Measurements from ENCODE around the gene FSIP1. TPM values are rescaled to one million over a fixed set of nuclear protein-coding genes. Genes with fewer than 3 reads are reported as not detected.

The FSIP1 gene
- total RNA-seq, 6 donors from 2014 or later: 0.26 to 3.2 (median 0.79) TPM; not detected in 2

GRCh38 chr15:39643727-39644126, 138.9 kb downstream of the FSIP1 start:
- Histone ChIP-seq H3K4me3 (no peak overlapping the region), H3K4me1 (peaks cover 0 to 4% (median 0%) of the 10 kb centered on the region in 4 donors), H3K27ac (no peak overlapping the region), H3K36me3 (no peaks in the 10 kb centered on the region), H3K9me3 (no peaks in the 10 kb centered on the region), H3K27me3 (no peaks in the 10 kb centered on the region)
- whole genome bisulfite sequencing, 2 donors: 92 to 93% methylated on average over 1 of the region's 1 CpG
- DNase-seq (no peak), ATAC-seq (ENCODE audit: low FRiP score in 2 of 2) (no peak)
- TF ChIP-seq EP300 (IDR thresholded peaks at IDR 0.05) (no peak), CTCF (IDR thresholded peaks at IDR 0.05) (no peak), POLR2A (IDR thresholded peaks at IDR 0.05) (no peak), POLR2AphosphoS5 (IDR thresholded peaks at IDR 0.05) (no peak)

GRCh38 chr15:39642011-39642640, 140.5 kb downstream of the FSIP1 start:
- no peak for TF ChIP-seq POLR2AphosphoS5 (IDR thresholded peaks at IDR 0.05)
- no peak for TF ChIP-seq CTCF (IDR thresholded peaks at IDR 0.05)
- TF ChIP-seq EP300 (IDR thresholded peaks at IDR 0.05): no peak
- TF ChIP-seq POLR2A (IDR thresholded peaks at IDR 0.05): no peak
- no peaks in the 10 kb centered on the region for H3K9me3 ChIP-seq
- H3K36me3 ChIP-seq: no peaks in the 10 kb centered on the region
- H3K27me3 ChIP-seq: no peaks in the 10 kb centered on the region
- no peak overlapping the region for H3K4me3 ChIP-seq
- H3K27ac ChIP-seq: no peak overlapping the region
- ATAC-seq (ENCODE audit: low FRiP score in 2 of 2) (peak in 1 of 2 donors; percentile 50), DNase-seq (no peak)
- 74 to 76% methylated on average over 5 of the region's 5 CpGs for WGBS, 2 donors
- peaks cover 0 to 4% (median 0%) of the 10 kb centered on the region in 4 donors for H3K4me1 ChIP-seq

DNA sequence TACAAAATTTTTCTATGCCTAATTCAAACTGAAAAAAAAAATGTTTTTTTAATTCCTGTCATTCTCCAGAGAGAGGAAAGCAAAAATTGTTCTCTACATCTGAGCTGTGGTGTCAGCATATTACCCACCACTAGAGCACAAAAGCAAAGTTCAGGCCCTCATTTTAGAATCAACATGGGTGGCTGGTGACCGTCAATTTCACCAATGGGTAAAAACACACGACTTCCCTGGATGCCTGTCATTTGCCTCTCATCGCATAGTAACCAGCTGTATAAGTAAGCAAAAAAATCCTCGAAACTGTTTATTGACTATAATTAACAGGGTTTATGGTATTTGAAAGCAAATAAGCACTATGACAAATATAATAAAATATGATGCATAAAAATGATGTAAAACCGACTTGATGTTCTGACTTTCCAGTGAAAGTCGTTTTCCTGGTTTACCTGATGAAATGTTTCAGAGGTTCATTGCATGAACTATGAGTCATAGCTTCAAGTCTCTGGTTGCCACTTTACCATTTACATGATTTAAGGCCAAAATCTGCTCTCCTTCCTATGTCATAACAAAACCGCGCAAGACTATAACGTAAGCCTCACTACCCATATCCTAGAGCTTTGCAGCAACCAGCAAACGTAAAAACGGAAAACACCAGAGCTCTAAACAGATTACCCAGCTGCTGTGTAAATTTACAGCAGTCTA, 141.3 kb downstream of the FSIP1 start:
- TF ChIP-seq POLR2AphosphoS5 (IDR thresholded peaks at IDR 0.05): no peak
- no peak for TF ChIP-seq CTCF (IDR thresholded peaks at IDR 0.05)
- no peak for TF ChIP-seq POLR2A (IDR thresholded peaks at IDR 0.05)
- TF ChIP-seq EP300 (IDR thresholded peaks at IDR 0.05): no peak
- DNase-seq (no peak), ATAC-seq (ENCODE audit: low FRiP score in 2 of 2) (no peak)
- H3K36me3 ChIP-seq: no peaks in the 10 kb centered on the region
- H3K27me3 ChIP-seq: no peaks in the 10 kb centered on the region
- H3K9me3 ChIP-seq: no peaks in the 10 kb centered on the region
- peaks cover 0 to 4% (median 0%) of the 10 kb centered on the region in 4 donors for H3K4me1 ChIP-seq
- H3K27ac ChIP-seq: no peak overlapping the region
- H3K4me3 ChIP-seq: no peak overlapping the region
- 82 to 87% methylated on average over 11 of the region's 11 CpGs for WGBS, 2 donors

- Histone ChIP-seq H3K4me3 (no peak overlapping the region), H3K9me3 (no peaks in the 10 kb centered on the region), H3K36me3 (no peaks in the 10 kb centered on the region), H3K27ac (no peak overlapping the region), H3K4me1 (peaks cover 0 to 4% (median 0%) of the 10 kb centered on the region in 4 donors), H3K27me3 (no peaks in the 10 kb centered on the region)
- TF ChIP-seq POLR2AphosphoS5 (IDR thresholded peaks at IDR 0.05) (no peak), EP300 (IDR thresholded peaks at IDR 0.05) (no peak), POLR2A (IDR thresholded peaks at IDR 0.05) (no peak), CTCF (IDR thresholded peaks at IDR 0.05) (no peak)
- 87 to 88% methylated on average over 3 of the region's 3 CpGs for WGBS, 2 donors
- no peak for DNase-seq
- ATAC-seq (ENCODE audit: low FRiP score in 2 of 2): no peak
Observed at GRCh38 chr15:39640665-39641064, 142.0 kb downstream of the FSIP1 start.

Measured in upper lobe of left lung (tissue), 6 donors.